SK-MEL-5 (cell line): ENCODE measurements around the gene CNTNAP5. TPM values are rescaled to one million over a fixed set of nuclear protein-coding genes. Genes with fewer than 3 reads are reported as not detected.

Experiments
- DNase-seq: peaks from one replicate; pipeline ENCODE4 v3.0.0-alpha.2; 2016; ENCODE audit warnings: low read depth, low spot score
- in situ Hi-C: cut with HindIII; loops from 2 replicates; pipeline ENCODE4 v1.10.0; 2016; ENCODE audit warnings: low sequenced_read_pairs, high pct_unique_total_duplicates, low pct_unique_long_range_greater_than_20kb
- total RNA-seq: library from RNA; depleted of rRNA; stranded (reverse); fragments of >200 nt; shearing (Covaris generic); gene quantifications from 2 replicates; pipeline ENCODE4 v1.2.3, GENCODE V29; 2014

CNTNAP5 gene
- total RNA-seq, 1 experiment from 2014 or later: not detected

DNA sequence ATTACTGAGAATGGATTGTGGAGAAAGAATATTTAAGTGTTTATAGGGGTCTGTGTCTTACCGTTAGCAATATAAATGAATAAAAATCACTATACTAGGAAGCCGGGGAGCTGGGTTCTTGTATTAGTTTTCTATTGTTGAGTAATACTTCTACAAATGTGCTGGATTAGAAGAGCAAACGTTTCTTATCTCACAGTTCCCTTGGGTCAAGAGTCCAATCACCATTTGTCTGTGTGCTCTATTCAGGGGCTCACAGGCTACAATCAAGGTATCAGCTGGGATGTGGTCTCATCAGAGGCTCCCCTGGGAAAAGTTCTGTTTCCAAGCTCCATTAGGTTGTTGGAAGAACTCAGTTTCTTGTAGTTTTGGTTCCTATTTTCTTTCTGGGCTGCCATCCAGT is 790.9 kb downstream of the CNTNAP5 start:
- no peak for DNase-seq
- in situ Hi-C loops: no loop called here

GRCh38 chr2:124822516-124822915 is 797.4 kb downstream of the CNTNAP5 start:
- in situ Hi-C loops: no loop called here
- no peak for DNase-seq

DNA sequence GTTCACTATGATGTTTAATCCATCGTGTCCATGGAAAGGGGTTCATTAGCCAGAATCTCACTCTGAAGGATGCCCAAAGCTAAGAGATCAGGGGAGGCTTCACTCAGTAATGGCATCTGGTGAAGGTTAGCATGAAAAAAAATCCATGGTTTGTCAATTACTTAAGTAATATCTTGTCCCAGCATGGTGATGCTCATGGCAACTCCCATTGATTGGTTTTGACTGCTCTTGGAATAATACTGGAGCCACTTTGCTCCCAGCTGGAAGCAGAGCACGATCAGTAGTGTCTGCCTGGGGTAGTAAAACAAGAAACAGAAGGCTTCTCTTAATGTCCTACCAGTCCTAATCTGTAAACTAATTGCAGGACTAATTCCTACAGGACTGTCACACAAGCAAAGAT is 799.4 kb downstream of the CNTNAP5 start:
- no peak for DNase-seq
- in situ Hi-C loops: no loop called here

DNA sequence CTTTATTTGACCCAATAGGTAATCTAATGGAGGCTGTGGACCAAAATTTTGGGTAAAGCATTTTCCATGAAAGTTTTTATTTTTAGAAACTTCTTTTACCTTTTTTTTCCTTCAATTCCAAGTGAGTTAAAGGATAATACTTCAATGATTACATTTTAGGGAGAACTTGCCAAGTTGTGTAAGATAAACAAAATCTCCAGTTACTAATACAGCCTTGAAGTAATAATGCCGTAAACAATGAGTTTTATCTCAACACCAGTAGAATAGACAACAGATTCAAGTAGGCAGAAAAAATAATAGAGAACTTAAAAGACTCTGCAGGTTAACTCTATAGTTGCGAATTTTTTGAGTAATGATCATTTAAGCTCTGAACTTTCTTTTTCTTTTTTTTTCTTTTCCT is 807.4 kb downstream of the CNTNAP5 start:
- in situ Hi-C loops: no loop called here
- DNase-seq: no peak

DNA sequence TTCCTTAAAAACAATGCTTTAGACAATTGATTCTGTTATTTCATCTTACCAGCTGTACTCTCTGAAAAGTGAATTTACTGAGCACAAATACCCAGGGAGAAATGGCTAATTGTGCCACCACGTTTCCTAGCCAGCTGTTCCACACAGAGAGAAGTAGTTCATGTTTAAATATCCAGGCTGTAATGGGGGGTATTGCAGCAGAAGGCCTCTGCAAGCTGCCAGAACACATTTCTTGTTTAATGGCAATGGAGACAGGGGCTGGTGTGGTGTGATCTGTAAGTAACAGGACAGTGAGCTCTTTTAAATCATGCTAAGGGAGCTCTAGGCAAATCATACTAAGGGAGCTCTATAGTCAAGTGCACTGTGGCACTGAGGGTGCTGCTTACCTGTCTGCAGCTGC is 809.2 kb downstream of the CNTNAP5 start:
- no peak for DNase-seq
- in situ Hi-C loops: no loop called here

DNA sequence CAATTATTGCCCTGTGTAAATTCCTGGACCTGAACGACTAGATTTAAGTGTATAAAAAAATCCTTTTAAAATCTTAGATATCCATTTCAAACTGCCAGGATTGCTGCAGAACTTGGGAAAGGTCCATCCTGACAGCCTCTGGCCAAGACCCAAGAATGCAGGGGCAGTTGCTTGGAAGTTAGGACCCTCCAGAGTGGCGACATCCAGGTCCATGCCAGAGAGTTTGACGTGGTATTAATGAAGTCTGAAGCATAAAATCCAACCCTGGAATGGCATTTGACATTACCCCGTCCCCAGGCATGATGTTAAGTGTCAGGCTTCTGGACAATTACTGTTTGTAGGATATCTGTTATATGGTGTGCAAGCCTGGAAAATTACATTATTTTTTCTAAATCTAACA is 810.2 kb downstream of the CNTNAP5 start:
- DNase-seq: no peak
- in situ Hi-C loops: no loop called here

DNA sequence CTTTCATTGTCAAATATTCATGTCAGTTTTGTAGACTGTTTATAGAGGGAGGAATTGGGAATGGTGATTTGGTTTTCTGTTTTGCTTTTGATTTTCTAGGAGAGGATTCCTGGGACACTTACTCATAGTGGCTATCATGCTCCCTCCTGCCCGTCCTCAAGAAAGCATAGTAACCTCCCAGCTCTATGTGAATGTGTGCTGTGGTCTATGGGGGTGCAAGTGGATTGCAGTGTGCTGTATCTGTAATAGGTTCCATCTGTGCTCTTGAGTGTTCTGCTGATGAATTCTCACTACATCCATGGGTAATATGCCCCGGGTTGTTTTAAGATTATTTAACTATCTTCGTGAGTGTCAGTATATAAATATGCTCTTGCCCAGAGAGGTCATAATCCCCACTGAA is 811.3 kb downstream of the CNTNAP5 start:
- in situ Hi-C loops: no loop called here

GRCh38 chr2:124837496-124837895 is 812.4 kb downstream of the CNTNAP5 start:
- no peak for DNase-seq
- in situ Hi-C loops: no loop called here

More for the DNA sequence above, 811.3 kb downstream of the CNTNAP5 start:
- no peak for DNase-seq

GRCh38 chr2:124838406-124838805 is 813.3 kb downstream of the CNTNAP5 start:
- DNase-seq: no peak
- in situ Hi-C loops: no loop called here

- DNase-seq: no peak
- in situ Hi-C loops: no loop called here
Observed at GRCh38 chr2:124867247-124867646, 842.2 kb downstream of the CNTNAP5 start.

DNA sequence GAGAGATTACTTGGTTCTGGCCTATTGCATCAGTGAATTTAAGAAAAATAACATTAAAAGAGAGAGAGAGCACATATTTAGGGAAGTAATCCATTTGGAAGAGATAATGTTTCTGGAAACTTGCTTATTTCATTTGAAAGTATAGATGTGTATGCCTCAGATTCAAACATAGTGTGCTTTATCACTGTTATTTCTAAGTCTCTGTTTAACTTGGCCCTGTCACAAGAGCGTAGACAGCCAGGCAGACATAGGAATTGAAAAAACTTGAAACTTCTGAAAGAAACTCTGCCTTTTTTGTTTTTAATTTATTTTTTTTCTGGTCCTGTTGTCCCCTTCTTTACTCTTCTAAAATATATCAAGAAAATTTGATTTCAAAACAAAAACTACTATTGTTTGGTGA is 849.1 kb downstream of the CNTNAP5 start:
- in situ Hi-C loops: no loop called here
- DNase-seq: no peak

DNA sequence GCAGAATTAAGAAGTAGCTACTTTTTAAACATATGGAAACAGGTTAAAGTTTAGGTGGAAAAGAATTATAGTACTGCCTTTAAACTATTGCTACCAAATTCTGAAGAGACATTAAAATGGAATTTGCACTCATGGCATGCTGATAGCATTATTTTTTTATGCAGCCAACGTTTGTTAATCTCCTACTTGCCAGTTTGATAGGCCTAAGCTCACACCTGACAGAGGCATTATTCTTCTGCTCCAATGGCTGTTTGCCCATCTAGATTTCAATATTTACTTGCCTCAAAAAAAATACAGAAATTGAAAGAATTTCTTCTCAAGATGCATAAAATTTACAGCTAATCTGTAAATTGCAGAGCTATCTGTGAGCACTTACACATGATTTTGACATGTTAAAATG is 849.6 kb downstream of the CNTNAP5 start:
- no peak for DNase-seq
- in situ Hi-C loops: no loop called here

GRCh38 chr2:124875627-124876244 is 850.6 kb downstream of the CNTNAP5 start:
- in situ Hi-C loops: no loop called here
- DNase-seq: no peak

GRCh38 chr2:124877141-124877577 is 852.1 kb downstream of the CNTNAP5 start:
- no peak for DNase-seq
- in situ Hi-C loops: no loop called here

DNA sequence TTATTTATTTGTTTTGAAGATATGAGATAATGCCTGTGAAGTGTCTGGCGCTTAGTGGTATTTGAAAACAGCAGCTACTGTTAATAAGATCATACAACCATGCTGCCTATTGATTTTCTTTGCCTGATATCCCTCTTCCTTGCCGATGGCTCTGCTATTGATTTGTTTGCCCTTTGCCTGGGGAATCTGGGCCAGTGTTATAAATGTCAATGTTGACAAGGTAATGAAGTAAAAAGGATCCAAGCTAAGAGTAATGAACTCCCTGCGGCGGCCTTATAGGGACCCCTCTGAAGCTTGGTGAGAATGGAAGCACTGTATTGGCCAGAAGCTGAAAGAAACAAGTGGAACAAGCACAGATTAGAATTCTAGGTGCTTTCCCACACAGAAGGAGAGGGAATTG is 854.6 kb downstream of the CNTNAP5 start:
- in situ Hi-C loops: no loop called here
- DNase-seq: no peak

DNA sequence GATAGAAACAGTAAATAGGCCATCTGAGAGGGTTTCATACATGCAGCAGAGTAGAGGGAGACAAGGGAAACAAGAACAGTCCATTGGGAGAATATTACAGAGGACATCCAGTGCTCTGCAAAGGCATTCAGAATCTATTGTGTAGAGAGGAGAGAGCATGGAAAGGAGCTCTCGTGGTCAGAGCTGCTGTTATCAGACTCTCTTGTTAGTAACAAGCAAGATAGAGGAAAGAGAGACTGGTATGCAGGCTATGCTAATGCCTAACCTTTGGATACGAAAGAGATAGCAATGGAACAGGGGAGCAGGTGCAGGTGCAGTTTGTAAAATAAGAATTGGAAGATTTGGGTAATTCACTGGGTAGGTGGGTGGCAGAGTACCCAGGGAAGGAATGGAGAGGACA is 855.9 kb downstream of the CNTNAP5 start:
- in situ Hi-C loops: no loop called here
- DNase-seq: no peak

DNA sequence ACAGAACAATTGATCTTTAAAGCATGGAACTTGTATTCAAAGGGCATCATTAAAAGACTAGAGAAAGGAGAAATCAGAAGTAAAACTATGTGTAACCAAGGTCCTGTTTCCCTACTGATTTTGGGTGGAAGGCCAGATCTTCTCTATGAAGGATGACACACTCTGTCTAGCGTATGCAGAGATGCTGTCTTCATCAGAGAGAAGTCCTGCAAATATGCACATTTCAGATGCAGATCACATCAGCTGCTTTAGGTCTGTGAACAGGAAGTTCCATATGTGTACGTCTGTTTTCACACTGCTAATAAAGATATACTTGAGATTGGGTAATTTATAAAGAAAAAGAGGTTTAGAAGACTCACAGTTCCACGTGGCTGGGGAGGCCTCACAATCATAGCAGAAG is 857.3 kb downstream of the CNTNAP5 start:
- in situ Hi-C loops: no loop called here
- no peak for DNase-seq

DNA sequence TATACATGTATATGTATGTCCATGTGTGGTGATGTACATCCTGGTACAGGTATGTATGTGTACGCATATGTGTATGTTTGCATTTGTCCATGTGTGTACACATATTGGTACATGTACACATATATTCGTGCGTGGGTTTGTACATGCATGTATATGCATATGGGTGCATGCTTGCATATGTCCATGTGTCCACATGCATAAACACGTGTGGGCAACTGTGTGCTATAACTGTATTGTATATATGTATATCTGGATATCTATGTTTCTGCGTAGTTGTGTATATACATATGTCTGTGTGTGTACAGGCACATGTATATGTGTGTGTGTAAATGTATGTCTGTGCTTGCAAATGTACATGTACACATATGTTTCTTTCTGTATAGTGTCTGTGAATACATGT is 858.5 kb downstream of the CNTNAP5 start:
- in situ Hi-C loops: no loop called here
- DNase-seq: no peak

GRCh38 chr2:124884315-124884714 is 859.2 kb downstream of the CNTNAP5 start:
- no peak for DNase-seq
- in situ Hi-C loops: no loop called here

DNA sequence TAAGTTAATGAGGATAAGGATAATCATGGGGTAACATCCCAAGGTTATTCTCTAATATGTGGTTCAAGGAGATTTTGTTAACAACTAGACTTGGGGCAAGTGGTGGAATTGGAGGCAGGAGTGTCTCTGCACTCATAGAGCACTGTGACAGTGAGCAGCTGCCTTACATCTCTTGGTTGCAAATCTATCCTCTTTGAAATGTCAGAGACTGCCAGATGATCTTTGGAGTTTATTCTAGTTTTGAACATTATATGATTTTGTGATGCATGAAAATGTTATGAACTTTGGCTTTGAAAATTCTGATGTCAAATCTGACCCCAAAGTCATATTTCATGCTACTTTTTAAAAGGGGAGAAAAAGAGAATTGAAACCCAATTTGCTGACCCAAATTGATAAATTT is 861.1 kb downstream of the CNTNAP5 start:
- no peak for DNase-seq
- in situ Hi-C loops: no loop called here
